HG02763 (cell line): ENCODE results near the gene SFMBT2.
"Not testable (repeated sequence)": the region's sequence is repeated elsewhere in the genome, so short reads cannot be mapped to it uniquely, and the experiment has no call there.

ENCODE experiments used
- ATAC-seq: cut with Tn5 transposase; IDR thresholded peaks from one replicate; pipeline ENCODE4 v1.9.1; 2021; ENCODE audit warnings: mild to moderate bottlenecking, moderate library complexity; ENCODE audit not compliant: unreplicated experiment

SFMBT2 gene

DNA sequence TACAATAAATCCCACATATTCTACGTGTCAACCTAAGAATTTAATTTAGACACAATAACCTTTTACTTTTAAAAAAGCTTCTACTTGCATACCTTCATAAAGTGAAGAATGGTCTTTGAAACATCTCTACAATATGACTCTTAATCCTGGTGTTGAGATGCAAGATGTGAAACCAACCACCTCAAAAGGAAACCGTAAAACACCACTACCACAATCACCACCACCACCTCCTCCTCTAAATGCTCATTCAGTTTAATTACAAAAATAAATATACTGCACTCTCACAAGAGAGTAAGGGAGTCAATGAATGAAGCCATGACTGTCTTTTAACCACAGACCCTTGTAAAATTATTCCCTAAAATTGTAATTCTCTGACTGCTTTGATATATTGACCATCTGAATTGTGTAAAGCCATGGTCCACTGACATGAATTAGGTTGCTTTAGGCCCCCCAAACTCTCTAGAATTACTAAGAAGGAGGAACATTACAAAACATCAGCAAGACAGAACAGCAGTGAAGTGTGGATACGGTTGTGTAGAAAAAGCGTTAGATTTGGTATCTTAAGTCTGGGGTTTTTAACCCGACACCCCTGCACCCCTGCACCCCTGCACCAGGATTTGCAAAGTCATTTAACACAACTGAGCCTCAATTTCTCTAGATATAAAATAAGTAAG, 171.4 kb downstream of the SFMBT2 start:
- peak; percentile 69 for ATAC-seq

DNA sequence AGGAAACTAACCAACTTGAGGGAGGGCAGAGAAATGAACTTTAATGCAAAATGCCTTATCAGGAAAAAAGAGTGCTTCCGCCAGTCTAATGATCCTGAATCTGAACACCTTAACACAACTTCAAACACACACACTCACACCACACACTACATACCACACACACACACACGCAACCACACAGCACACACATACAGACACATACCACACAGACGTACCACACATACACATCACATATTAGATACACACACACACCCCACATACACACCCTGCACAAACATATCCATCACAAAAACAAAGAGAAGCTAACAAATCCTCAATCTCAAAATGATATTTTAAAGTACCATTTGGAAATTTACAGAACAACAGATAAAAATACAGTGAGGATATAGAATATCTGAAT, 175.5 kb downstream of the SFMBT2 start:
- ATAC-seq, result no peak

DNA sequence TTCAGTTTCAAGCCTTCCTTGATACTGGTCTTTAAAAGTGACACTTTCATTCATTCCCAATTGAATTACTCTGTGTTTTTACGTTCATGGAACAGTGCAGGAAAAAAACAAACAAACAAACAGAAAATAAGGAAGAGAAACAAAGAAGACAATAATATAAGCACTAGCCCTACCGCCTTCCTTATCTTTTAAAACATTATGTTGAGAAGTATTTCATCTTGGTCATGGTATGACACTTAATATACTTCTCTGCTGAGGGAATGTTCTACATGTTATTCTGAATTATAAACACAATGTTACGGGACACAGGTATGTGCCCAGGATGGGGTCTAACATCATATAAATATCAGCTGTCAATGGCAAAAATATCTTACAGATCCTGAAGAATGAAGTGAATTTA, 176.7 kb downstream of the SFMBT2 start:
- no peak for ATAC-seq

DNA sequence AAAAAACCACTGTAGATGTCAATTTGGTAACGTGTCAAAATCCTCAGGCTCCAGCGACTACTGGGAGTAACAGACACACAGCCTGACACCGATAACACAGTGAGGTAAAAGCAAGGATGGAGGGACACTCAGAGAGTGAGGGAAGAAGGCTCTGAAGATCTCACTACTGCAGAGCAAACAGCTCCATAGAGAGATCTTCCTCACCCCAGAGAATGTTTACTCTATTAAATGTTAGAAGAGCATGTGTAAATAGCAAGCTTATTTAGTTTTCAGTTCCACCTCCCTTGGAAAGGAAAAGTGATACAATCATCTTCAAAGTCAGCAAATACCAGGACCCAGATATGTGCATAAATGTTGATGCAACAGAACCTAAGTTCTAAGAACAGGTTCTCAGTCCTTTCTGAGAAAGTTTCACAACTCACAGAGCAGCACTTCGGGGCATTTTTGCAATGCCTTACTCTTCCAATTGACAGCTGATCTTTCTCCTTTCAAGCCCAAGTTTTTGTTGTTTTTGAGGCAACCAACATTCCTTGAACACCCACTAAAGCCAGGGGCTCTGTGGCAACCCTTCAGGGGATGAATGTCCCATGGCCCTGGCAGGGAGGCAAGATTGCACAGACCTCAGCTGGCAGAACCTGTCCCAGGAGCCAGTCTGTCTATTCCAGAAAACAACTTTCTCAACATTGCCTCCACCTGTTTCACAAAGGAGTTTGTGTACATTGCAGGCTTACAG, 177.4 kb downstream of the SFMBT2 start:
- ATAC-seq, result no peak

GRCh38 chr10:7231509-7232414, 179.1 kb downstream of the SFMBT2 start:
- no peak for ATAC-seq

DNA sequence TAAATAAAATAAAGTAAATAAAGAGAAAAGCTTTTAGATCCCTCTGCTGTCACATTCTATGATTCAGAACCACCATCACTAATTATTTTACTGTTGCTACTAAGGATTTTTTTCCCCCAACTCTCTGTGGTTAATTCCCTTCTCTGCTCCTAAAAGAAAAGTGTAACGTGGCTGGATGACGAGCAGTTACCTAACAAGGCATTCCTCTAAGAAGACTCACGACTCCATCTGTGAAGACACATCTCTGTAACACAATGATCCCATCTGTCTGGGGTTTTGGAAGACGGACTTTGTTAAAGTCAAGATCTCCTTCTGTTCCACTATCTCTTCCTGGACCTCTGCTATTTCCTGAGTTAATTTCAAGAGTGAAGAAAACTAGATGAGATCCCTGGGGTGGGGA, 179.9 kb downstream of the SFMBT2 start:
- no peak for ATAC-seq

DNA sequence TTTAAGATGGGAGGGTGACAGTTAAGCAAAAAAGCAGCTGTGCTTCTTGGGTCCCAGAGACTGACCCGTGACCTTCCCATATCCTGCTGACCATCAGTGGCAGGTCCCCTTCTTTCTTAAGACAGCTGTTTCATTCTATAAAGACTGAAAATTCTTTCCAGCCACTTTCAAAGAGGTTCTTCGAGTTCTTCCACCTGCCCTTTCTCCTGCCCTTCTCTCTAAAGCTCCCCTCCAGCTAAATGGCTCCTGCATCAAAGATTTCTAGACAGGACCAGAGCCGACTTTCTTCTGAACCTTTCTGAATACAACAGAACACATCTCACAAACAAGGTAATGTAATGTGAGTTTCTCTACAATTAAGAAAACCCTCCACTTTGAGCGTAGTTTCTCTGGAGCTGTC, 180.8 kb downstream of the SFMBT2 start:
- ATAC-seq, result no peak

DNA sequence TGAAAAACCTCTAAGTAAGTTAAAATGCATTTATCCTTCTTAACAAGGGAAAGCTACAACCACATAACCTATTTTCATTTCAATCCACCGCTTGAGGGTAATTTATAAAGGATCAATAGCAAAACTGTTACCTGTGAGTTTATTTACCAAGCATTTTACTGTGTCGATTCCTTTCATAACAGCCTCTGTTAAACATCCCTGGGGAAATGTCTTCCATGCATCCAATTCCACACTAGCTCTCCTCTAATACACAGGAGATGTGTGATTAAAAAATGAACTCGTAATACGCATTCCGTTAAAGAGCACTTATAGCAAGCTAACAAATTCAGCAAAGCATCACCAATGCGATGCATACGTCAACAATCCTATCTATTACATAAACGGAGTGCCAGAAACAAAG, 185.7 kb downstream of the SFMBT2 start:
- ATAC-seq, result no peak

DNA sequence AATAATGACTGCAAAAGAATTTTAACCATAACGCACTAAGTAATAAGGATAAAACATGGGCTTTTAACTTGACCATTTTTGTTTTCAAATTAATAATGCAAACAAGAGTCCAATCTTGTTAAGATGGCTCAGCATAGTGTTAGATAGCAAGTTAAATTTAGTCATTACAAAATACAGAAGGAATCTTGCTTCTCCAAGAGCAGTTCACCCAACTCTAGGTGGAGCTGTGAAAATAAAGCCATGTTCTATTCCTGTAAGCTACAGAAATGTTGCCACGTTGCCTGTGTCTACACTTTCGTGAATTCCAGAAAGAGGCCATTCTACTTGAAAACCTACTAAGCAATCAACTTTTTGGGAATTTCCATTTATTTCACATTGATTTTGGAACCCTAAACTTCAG, 191.9 kb downstream of the SFMBT2 start:
- no peak for ATAC-seq

- not testable (repeated sequence) for ATAC-seq
These were observed 198.1 kb downstream of the SFMBT2 start for GRCh38 chr10:7212696-7213095.

- no peak for ATAC-seq
These were observed 198.8 kb downstream of the SFMBT2 start for GRCh38 chr10:7211857-7212577.

GRCh38 chr10:7210516-7210915, 200.3 kb downstream of the SFMBT2 start:
- no peak for ATAC-seq

GRCh38 chr10:7209458-7209857, 201.4 kb downstream of the SFMBT2 start:
- ATAC-seq, result no peak

DNA sequence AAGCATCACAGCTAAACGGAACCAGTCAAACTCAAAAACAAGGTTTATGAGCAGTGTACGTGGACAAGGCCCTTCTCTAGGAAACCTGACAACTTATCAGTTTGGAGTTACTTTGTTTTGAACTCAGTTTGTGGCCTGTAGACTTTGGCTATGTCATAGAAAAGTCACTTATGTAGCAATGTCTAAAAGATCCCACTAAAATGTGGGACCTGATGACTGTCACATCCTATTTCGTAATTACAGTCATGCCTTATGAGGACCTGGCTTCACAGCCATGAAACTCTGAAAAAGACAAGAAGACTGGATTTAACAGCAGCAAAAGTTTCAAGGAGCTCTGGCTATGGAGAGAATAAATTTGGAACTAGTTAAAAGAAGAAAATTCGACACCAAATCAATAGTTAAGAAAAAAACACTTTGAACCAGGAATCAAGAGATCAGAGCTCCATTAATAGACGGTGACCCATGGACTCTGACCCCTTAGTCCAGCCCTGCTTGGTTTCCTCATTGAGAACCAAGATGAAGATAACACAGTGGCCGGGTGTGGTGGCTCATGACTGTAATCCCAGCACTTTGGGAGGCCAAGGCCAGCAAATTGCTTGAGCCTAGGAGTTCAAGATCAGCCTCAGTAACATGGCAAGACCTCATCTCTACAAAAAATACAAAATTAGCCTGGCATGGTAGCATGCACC, 204.3 kb downstream of the SFMBT2 start:
- ATAC-seq, result no peak

GRCh38 chr10:7205656-7206055, 205.2 kb downstream of the SFMBT2 start:
- no peak for ATAC-seq

GRCh38 chr10:7202793-7203355, 208.0 kb downstream of the SFMBT2 start:
- ATAC-seq, result no peak

DNA sequence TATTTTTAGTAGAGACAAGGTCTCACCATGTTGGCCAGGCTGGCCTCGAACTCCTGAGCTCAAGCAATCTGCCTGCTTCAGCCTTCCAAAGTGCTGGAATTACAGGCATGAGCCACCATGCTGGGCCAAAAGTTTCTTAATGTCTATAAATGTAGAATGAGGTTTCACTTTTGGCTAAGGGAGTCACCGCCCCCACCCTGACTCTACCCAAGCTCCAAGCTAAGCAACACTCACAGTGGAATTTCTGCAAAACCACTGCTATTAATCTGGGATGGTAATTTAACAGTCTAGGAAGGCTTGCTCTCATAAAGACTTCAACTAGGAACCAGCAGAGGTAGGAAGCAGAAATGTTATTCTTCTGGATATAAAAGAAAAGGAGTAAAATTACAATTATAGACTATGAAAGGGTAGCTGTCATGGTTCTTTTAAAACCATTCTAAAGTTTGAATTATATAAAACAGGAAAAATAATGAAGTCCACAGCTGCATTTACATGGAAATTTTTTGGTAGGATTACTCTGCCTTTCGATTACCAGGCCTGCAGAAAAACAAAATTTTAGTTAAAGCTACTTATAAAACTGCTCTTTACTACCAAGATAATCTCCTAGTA, 211.6 kb downstream of the SFMBT2 start:
- ATAC-seq, result no peak

DNA sequence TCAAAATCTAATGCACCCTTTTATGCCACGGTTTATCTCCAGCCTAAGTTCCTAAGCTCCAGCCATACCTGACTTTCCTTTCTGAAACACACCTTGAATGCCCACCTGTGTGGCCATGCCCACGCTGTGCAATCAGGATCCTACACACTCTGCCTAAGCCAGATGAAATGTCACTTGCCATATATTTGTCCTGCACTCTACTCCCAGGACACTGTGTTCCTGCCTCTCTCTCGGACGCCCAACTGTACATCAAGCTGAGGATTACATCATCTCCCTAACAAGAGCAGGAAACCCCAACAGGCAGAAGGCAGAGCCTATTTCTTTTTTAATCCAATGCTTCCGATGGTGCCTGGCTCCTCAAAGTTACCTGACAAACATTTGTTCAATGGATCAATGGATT, 214.6 kb downstream of the SFMBT2 start:
- no peak for ATAC-seq

- no peak for ATAC-seq
These were observed 215.7 kb downstream of the SFMBT2 start for GRCh38 chr10:7195118-7195517.

GRCh38 chr10:7194571-7194970, 216.3 kb downstream of the SFMBT2 start:
- no peak for ATAC-seq
